BE2C (cell line): ENCODE data around the gene ATP11B.

Experiments
- DNase-seq: peaks from one replicate; pipeline ENCODE4 v3.0.0-alpha.2; 2020
- H3K27me3 ChIP-seq: fragments of 250-450 bp; sonication (Bioruptor Pico); 2 replicates; pipeline ENCODE4 v1.5.1; 2020; ENCODE audit warnings: mild to moderate bottlenecking
- H3K36me3 ChIP-seq: fragments of 250-450 bp; sonication (Bioruptor Pico); 2 replicates; pipeline ENCODE4 v1.5.1; 2020; ENCODE audit warnings: mild to moderate bottlenecking
- H3K4me1 ChIP-seq: fragments of 250-450 bp; sonication (Bioruptor Pico); 2 replicates; pipeline ENCODE4 v1.5.1; 2020
- H3K4me3 ChIP-seq: 2 replicates; pipeline ENCODE4 v1.5.1; 2011; ENCODE audit warnings: low read depth, low read length
- H3K9me3 ChIP-seq: fragments of 250-450 bp; sonication (Bioruptor Pico); 2 replicates; pipeline ENCODE4 v1.5.1; 2020
- TF ChIP-seq, protein P1 (sequence below): IDR thresholded peaks from 2 replicates; pipeline ENCODE4 v1.5.1; 2012; ENCODE audit warnings: mild to moderate bottlenecking, low read depth, low read length

Gene ATP11B

DNA sequence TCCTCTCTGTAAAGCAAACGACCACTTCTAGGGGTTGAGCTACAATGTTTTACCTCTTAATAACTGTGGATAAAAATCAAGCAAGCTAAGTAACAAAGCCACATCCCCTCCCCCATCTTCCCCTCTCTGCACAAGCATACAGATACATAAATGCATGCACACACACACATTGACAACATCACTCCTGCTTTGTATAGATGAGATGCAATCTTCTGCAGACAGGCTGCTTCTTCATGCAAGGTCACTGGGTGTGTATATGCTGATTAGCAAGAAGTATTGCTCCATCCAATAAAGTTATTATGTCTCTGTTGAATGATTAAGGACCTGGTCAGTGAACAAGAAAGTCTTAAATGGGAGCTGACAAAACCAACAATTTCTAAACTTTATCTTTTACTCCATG lies 8.8 kb upstream of the ATP11B start:
- TF ChIP-seq, protein P1, sequence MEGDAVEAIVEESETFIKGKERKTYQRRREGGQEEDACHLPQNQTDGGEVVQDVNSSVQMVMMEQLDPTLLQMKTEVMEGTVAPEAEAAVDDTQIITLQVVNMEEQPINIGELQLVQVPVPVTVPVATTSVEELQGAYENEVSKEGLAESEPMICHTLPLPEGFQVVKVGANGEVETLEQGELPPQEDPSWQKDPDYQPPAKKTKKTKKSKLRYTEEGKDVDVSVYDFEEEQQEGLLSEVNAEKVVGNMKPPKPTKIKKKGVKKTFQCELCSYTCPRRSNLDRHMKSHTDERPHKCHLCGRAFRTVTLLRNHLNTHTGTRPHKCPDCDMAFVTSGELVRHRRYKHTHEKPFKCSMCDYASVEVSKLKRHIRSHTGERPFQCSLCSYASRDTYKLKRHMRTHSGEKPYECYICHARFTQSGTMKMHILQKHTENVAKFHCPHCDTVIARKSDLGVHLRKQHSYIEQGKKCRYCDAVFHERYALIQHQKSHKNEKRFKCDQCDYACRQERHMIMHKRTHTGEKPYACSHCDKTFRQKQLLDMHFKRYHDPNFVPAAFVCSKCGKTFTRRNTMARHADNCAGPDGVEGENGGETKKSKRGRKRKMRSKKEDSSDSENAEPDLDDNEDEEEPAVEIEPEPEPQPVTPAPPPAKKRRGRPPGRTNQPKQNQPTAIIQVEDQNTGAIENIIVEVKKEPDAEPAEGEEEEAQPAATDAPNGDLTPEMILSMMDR = no peak
- no peaks in the 10 kb centered on the region for H3K36me3 ChIP-seq
- H3K4me3 ChIP-seq = no peak overlapping the region
- H3K4me1 ChIP-seq = no peaks in the 10 kb centered on the region
- DNase-seq = no peak
- no peaks in the 10 kb centered on the region for H3K9me3 ChIP-seq
- H3K27me3 ChIP-seq = peaks cover 33% of the 10 kb centered on the region

DNA sequence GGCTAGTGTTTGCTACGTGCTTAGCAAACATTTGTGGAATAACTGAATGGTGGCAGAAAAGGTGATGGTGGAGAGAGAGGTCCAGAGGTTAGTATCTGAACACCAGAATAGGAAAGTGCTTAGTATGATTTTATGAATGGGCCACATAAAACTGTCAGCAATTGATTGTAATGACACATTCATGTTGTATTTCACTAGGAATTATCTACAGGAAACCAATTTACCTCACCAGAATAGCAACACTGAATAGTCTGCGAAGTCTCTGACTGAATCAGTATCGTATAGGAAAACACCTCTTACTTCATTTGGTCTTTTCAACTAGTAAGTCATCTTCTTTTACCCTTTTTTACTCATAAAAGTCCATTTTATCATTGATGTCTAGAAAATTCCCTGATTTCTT lies 8.2 kb upstream of the ATP11B start:
- Histone ChIP-seq H3K27me3 (peaks cover 39% of the 10 kb centered on the region), H3K9me3 (no peaks in the 10 kb centered on the region), H3K4me3 (no peak overlapping the region), H3K4me1 (no peaks in the 10 kb centered on the region), H3K36me3 (no peaks in the 10 kb centered on the region)
- no peak for DNase-seq
- TF ChIP-seq, protein P1 = no peak

DNA sequence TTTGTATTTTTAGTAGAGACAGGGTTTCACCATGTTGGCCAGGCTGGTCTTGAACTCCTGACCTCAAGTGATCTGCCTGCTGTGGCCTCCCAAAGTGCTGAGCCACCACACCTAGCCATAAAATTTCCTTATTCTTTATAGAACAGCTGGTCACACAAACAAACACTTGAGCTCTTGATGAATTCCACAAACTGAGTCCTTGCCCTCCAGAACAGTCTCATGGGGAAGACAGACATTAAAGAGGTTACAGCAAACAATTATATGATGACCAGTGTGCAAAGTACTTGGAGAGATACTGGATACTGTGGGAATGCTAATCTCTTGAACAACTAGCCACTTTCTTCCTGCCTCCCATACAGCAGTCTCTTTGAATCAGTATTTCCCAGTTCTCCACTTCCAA lies 7.5 kb upstream of the ATP11B start:
- Histone ChIP-seq H3K4me3 (no peak overlapping the region), H3K4me1 (no peaks in the 10 kb centered on the region), H3K9me3 (no peaks in the 10 kb centered on the region), H3K36me3 (no peaks in the 10 kb centered on the region), H3K27me3 (peaks cover 40% of the 10 kb centered on the region)
- TF ChIP-seq, protein P1 = no peak
- DNase-seq = no peak

DNA sequence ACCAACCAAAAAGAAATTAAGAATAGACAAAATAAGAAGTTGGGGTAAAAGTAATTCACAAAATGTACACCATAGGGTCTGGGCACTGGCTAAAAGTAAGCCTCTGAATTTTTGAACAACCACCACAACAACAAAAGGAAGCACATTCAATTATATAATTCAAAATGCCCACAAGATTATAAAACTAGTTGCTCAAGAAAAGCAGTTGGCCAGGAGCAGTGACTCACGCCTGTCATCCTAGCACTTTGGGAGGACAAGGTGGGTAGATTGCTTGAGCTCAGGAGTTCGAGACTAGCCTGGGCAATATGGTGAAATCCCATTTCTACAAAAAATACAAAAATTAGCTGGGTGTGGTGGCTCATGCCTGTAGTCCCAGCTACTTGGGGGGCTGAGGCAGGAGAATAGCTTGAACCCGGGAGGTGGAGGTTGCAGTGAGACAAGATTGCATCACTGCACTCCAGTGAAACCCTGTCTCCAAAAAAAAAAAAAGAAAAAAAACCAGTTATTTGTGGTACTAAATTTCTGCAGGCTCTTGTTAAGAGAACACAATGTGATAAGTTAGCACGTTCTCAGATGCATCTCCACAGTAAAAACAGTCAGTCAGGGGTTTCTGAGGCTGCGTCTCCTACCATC lies 6.6 kb upstream of the ATP11B start:
- no peaks in the 10 kb centered on the region for H3K4me1 ChIP-seq
- no peaks in the 10 kb centered on the region for H3K9me3 ChIP-seq
- TF ChIP-seq, protein P1 = no peak
- H3K36me3 ChIP-seq = no peaks in the 10 kb centered on the region
- H3K27me3 ChIP-seq = peaks cover 40% of the 10 kb centered on the region
- DNase-seq = no peak
- no peak overlapping the region for H3K4me3 ChIP-seq

DNA sequence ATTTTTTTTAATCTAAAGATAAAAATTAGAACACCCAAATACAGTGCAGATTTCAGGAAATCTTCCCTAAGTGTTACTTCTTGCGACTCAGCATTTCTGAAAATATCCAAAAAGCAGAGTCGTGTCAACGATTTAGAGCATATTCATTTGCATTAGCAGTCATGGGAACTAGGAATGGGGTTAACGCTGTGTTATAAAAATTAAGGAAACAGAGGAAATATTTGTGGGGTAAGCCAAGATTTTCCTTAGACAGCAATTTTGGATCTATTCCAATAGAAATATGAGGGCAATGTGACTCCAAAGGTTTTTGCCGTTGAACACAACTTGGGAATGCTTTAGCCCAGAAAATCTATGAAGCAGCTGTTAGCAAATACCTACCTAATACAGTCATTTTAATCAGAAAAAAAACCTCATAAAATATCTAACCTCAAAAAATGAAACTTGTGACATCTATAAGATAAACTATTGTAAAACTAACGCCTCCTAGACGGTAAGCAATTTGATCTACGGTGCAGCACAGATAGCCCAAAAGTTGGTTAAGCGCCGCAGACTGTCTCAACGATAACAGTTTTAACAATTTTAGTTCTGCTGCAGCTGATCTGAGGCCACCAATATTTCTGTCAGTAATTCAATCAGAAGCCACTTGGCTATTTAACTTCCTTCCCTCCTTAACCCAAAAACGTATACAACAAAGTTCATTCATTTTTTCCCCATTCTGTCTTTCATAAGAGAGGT lies 5.8 kb upstream of the ATP11B start:
- no peak overlapping the region for H3K4me3 ChIP-seq
- no peaks in the 10 kb centered on the region for H3K4me1 ChIP-seq
- TF ChIP-seq, protein P1 = no peak
- no peak for DNase-seq
- H3K9me3 ChIP-seq = no peaks in the 10 kb centered on the region
- no peaks in the 10 kb centered on the region for H3K36me3 ChIP-seq
- peaks cover 40% of the 10 kb centered on the region for H3K27me3 ChIP-seq

DNA sequence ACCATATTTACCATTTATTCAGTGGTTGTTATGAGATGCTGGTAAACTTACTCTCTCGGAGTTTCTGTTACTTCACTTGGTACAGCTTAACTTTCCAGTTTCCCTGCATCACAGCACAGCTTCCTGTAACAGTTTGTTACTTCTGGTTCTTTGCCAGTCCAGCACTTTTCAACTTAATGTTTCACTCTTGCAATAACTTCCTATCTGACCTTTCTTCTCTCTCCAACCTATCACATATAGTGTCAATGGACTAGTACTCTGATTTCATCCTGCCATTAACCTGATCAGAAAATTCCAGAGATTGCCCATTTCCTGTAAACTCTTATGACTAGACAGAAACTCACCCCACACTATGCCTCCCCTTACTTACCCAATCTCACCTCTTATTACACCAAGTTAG lies 3.9 kb upstream of the ATP11B start:
- TF ChIP-seq, protein P1 = no peak
- H3K9me3 ChIP-seq = no peaks in the 10 kb centered on the region
- peaks cover 40% of the 10 kb centered on the region for H3K27me3 ChIP-seq
- H3K4me3 ChIP-seq = no peak overlapping the region
- no peaks in the 10 kb centered on the region for H3K36me3 ChIP-seq
- no peak for DNase-seq
- no peaks in the 10 kb centered on the region for H3K4me1 ChIP-seq
